GM12875 (cell line): ENCODE results near the gene PABPN1L.

ENCODE experiments used
- H3K4me3 ChIP-seq: one replicate; pipeline ENCODE4 v1.5.1; 2011; ENCODE audit warnings: low read depth, low read length, control low read depth
- TF ChIP-seq, protein P1 (sequence below): IDR thresholded peaks from 2 replicates; pipeline ENCODE4 v1.5.1; 2011; ENCODE audit warnings: low read depth, mild to moderate bottlenecking, control low read depth, inconsistent platforms, low read length, moderate library complexity, borderline replicate concordance; ENCODE audit not compliant: insufficient read depth

PABPN1L gene

GRCh38 chr16:88871349-88871702 is 4.9 kb upstream of the PABPN1L start:
- H3K4me3 ChIP-seq: no peak overlapping the region
- TF ChIP-seq, protein P1, sequence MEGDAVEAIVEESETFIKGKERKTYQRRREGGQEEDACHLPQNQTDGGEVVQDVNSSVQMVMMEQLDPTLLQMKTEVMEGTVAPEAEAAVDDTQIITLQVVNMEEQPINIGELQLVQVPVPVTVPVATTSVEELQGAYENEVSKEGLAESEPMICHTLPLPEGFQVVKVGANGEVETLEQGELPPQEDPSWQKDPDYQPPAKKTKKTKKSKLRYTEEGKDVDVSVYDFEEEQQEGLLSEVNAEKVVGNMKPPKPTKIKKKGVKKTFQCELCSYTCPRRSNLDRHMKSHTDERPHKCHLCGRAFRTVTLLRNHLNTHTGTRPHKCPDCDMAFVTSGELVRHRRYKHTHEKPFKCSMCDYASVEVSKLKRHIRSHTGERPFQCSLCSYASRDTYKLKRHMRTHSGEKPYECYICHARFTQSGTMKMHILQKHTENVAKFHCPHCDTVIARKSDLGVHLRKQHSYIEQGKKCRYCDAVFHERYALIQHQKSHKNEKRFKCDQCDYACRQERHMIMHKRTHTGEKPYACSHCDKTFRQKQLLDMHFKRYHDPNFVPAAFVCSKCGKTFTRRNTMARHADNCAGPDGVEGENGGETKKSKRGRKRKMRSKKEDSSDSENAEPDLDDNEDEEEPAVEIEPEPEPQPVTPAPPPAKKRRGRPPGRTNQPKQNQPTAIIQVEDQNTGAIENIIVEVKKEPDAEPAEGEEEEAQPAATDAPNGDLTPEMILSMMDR: no peak

DNA sequence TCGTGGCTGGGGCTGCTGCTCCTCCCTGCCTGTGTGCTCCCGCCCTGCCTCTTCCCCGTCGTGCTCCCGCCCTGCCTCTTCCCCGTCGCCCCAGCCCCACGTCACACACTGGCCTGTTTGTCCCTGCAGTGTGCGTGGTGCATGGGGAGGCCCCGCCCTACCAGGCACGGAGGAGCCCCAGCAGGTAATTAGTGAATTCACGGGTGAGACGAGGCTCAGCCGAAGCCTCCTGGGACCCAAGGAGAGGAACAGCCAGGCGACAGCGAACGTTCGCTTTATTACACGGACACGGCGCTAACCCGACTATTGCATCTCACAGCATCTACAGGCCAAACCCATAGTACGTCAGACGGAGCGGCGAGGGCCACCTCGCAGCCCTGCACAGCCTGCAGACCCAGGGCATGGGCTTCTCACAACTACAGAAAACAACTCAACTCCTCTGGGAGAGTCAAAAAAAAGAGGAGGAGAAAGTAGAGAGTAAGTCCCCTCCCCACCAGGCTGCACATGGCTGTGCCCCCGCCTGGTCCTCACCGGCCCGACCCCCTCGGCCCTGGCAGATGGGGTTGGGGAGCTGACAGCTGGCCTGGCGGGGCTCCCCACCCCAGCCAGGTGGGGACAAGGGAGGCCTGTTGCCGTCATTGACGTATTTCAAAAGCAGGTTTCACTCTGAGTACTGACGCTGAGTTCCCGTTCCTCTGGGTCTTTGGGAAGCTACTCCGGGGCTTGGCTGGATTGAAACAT is 4.3 kb upstream of the PABPN1L start:
- TF ChIP-seq, protein P1: no peak
- H3K4me3 ChIP-seq: no peak overlapping the region

DNA sequence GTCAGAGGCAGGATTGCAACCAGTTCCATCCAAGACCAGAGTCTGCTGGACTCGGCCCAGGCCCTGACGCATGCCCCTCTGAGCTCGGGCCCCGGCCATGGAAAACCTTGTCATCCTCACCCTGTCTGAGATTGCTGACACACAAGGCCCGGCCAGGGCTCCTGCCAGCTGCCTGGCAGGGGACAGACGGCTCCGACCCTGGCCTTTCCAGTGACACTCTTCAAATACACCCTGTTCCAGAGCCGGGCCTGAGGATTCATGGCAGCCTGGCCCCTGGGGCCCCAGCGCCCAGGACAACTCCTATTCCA is 3.2 kb upstream of the PABPN1L start:
- TF ChIP-seq, protein P1: no peak
- H3K4me3 ChIP-seq: no peak overlapping the region

DNA sequence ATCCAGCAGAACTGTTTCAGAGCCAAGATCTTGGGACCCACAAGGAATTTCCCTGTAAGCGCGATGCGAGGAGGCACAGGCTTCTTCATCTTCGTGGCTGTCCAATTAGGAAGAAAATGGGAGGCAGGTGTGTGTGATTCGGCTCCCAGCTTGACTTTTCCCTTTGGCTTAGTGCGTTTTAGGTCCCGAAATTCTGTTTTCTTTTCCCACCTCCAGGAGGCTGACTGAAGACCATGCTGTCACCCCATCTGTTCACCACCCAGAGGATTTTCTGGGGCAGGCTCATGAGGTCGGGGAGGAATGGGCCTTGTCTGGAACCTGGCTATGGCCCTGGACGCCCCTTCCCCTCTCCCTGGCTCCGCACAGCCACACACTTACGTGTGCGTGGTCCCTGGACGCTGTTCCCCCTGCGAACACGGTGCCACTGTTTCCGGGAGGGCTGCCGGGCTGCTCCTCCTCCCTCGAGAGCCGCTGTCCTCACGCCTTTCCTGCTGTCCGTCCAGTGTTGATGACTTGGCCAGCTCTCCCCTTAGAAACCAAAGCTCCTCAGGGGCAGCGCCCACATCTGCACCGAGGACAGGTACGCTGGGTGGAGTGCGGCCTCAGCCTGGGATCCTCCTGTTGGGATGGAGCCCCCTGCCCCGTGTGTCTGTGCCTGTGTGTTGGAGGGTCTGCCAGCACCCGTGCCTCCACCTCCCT is 2.7 kb upstream of the PABPN1L start:
- TF ChIP-seq, protein P1: no peak
- no peak overlapping the region for H3K4me3 ChIP-seq

GRCh38 chr16:88867581-88868246 is 1.3 kb upstream of the PABPN1L start:
- H3K4me3 ChIP-seq: no peak overlapping the region
- TF ChIP-seq, protein P1: no peak

DNA sequence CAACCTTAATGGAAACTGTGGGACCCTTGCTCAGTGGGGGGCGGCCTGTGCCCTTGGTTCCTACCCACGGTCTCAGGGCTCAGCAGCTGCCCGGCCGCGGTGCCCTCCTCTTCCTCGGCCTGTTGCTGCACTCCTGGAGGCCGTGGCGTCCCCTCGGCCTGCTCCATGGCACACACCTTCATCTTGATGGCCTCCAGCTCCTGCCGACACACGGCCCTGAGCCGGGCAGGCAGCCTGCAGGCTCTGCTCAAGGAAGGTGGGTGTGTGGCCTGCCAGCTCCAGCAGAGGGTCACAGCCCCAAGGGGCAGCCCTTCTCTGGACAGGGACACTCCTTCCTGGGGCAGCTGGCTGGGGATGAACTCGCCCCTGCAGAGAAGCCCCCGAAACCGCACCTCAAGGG is 718 bp downstream of the PABPN1L start:
- H3K4me3 ChIP-seq: no peak overlapping the region

More for the DNA sequence above, 718 bp downstream of the PABPN1L start:
- TF ChIP-seq, protein P1: no peak
